Sigmoid colon (tissue), 7 donors: ENCODE measurements around the gene HOXA5. TPM values are rescaled to one million over a fixed set of nuclear protein-coding genes. Genes with fewer than 3 reads are reported as not detected.

Source experiments
- DNase-seq: peaks from one replicate; pipeline ENCODE4 v3.0.0-alpha.2; 2019
- H3K27ac ChIP-seq, 4 donors: fragments of 200-600 bp; sonication (generic); one replicate each; pipeline ENCODE4 v1.5.1; 2016 to 2019; ENCODE audit warnings: mild to moderate bottlenecking in 1 of 4
- H3K27me3 ChIP-seq, 3 donors: fragments of 200-600 bp; sonication (generic); one replicate each; pipeline ENCODE4 v1.5.1; 2019; ENCODE audit warnings: mild to moderate bottlenecking in 1 of 3
- H3K36me3 ChIP-seq, 4 donors: fragments of 200-600 bp; sonication (generic); one replicate each; pipeline ENCODE4 v1.5.1; 2016 to 2019
- H3K4me1 ChIP-seq, 4 donors: fragments of 200-600 bp; sonication (generic); one replicate each; pipeline ENCODE4 v1.5.1; 2017 to 2019
- H3K4me3 ChIP-seq, 4 donors: fragments of 200-600 bp; sonication (generic); one replicate each; pipeline ENCODE4 v1.5.1; 2017 to 2019; ENCODE audit warnings: mild to moderate bottlenecking in 2 of 4, moderate library complexity in 1 of 4
- H3K9me3 ChIP-seq, 4 donors: fragments of 200-600 bp in 3 of 4; sonication (generic) in 3 of 4; one replicate each; pipeline versions ENCODE4 v1.5.1 to v1.6.1; 2013 to 2019
- EP300 ChIP-seq, 4 donors: sonication (generic); formaldehyde crosslinking; IDR thresholded peaks; one replicate each; pipeline ENCODE4 v1.6.1; 2017; ENCODE audit warnings: antibody characterized with exemption in 4 of 4
- POLR2A ChIP-seq, 2 donors: fragments of 450-650 bp; IDR thresholded peaks; one replicate each; pipeline ENCODE4 v1.6.1; 2016; ENCODE audit warnings: antibody characterized with exemption in 2 of 2, mild to moderate bottlenecking in 2 of 2, moderate library complexity in 2 of 2
- POLR2AphosphoS5 ChIP-seq, 4 donors: sonication (generic); formaldehyde crosslinking; IDR thresholded peaks; one replicate each; pipeline ENCODE4 v1.6.1; 2017; ENCODE audit warnings: antibody characterized with exemption in 4 of 4
- WGBS, 2 donors: extraction: QIAGEN DNeasy Blood & Tissue Kit; methylation state at CpG; one replicate each; pipeline ENCODE4 v1.1.7; 2013; 5-methylcytosine and 5-hydroxymethylcytosine counted together
- intact Hi-C: fragments of 100-400 bp; cut with DNase I; formaldehyde crosslinking; loops from one replicate; pipeline ENCODE4 v1.15.1; 2023
- polyA plus RNA-seq, 3 donors: library from polyadenylated mRNA; stranded (reverse); fragments of 200-250 nt; gene quantifications; one replicate each; pipeline ENCODE4 v1.2.3, GENCODE V29; 2013
- total RNA-seq, 4 donors: library from RNA; depleted of rRNA; stranded (reverse); fragments of >200 nt; gene quantifications; one replicate each; pipeline ENCODE4 v1.1.0, GENCODE V29; 2016
- TF ChIP-seq, protein P1 (sequence below), 4 experiments: fragments of 450-650 bp in 3 of 4; fragments of 200-600 bp in 1 of 4; IDR thresholded peaks; one replicate each; pipeline ENCODE4 v1.5.1; 2016 to 2019; ENCODE audit warnings: antibody characterized with exemption in 4 of 4, mild to moderate bottlenecking in 3 of 4, moderate library complexity in 2 of 4
- donor health status: healthy with polysubstance abuse.
- donor health status: Bipolar disorder and iron deficiency.
- donor health status: healthy.

HOXA5 gene
- total and polyA plus RNA-seq, 7 donors: 3.2 to 14.3 (median 10.2) TPM

GRCh38 chr7:27131390-27131819, 12.1 kb downstream of the HOXA5 start:
- intact Hi-C loops: loop anchor here (2.0 kb wide), 1 partner anchor 33 kb away; no protein-coding TSS in a partner anchor
- TF ChIP-seq, protein P1, sequence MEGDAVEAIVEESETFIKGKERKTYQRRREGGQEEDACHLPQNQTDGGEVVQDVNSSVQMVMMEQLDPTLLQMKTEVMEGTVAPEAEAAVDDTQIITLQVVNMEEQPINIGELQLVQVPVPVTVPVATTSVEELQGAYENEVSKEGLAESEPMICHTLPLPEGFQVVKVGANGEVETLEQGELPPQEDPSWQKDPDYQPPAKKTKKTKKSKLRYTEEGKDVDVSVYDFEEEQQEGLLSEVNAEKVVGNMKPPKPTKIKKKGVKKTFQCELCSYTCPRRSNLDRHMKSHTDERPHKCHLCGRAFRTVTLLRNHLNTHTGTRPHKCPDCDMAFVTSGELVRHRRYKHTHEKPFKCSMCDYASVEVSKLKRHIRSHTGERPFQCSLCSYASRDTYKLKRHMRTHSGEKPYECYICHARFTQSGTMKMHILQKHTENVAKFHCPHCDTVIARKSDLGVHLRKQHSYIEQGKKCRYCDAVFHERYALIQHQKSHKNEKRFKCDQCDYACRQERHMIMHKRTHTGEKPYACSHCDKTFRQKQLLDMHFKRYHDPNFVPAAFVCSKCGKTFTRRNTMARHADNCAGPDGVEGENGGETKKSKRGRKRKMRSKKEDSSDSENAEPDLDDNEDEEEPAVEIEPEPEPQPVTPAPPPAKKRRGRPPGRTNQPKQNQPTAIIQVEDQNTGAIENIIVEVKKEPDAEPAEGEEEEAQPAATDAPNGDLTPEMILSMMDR (IDR thresholded peaks at IDR 0.05): no peak
- TF ChIP-seq POLR2A (IDR thresholded peaks at IDR 0.05): no peak
- no peak for TF ChIP-seq EP300 (IDR thresholded peaks at IDR 0.05)
- TF ChIP-seq POLR2AphosphoS5 (IDR thresholded peaks at IDR 0.05): no peak
- WGBS, 2 donors: 13 to 50% methylated on average over 12 of the region's 12 CpGs
- no peak for DNase-seq
- H3K9me3 ChIP-seq: no peaks in the 10 kb centered on the region
- no peaks in the 10 kb centered on the region for H3K36me3 ChIP-seq
- peaks cover 0 to 88% (median 68%) of the 10 kb centered on the region in 4 donors for H3K4me1 ChIP-seq
- peak overlapping the region; percentile 65 to 88 (median 80) for H3K4me3 ChIP-seq
- no peaks in the 10 kb centered on the region for H3K27me3 ChIP-seq
- H3K27ac ChIP-seq: peak overlapping the region; percentile 91 to 99 (median 94)

GRCh38 chr7:27130540-27131389, 12.7 kb downstream of the HOXA5 start, which contains the start of gene HOXA4:
HOXA4 (minus strand) TSS chr7:27130757; CDS start chr7:27130733, 24 bp downstream.
- Histone ChIP-seq H3K4me1 (peaks cover 0 to 84% (median 64%) of the 10 kb centered on the region in 4 donors), H3K4me3 (peak within 1 kb of the TSS; percentile 65 to 88 (median 80)), H3K27ac (peak within 1 kb of the TSS; percentile 91 to 99 (median 94)), H3K9me3 (no peaks in the 10 kb centered on the region), H3K27me3 (no peaks in the 10 kb centered on the region), H3K36me3 (no peaks in the 10 kb centered on the region)
- 2 to 21% methylated on average over 67 of the region's 67 CpGs for WGBS, 2 donors
- peak; percentile 98 for DNase-seq
- intact Hi-C loops: loop anchor here (2.0 kb wide), 1 partner anchor 32 kb away; no protein-coding TSS in a partner anchor
- peak in 1 of 4 donors; percentile 18 for TF ChIP-seq EP300 (IDR thresholded peaks at IDR 0.05)
- TF ChIP-seq, protein P1 (IDR thresholded peaks at IDR 0.05): no peak
- TF ChIP-seq POLR2A (IDR thresholded peaks at IDR 0.05): peak; percentile 61 to 72
- TF ChIP-seq POLR2AphosphoS5 (IDR thresholded peaks at IDR 0.05): peak; percentile 89 to 98 (median 93)

DNA sequence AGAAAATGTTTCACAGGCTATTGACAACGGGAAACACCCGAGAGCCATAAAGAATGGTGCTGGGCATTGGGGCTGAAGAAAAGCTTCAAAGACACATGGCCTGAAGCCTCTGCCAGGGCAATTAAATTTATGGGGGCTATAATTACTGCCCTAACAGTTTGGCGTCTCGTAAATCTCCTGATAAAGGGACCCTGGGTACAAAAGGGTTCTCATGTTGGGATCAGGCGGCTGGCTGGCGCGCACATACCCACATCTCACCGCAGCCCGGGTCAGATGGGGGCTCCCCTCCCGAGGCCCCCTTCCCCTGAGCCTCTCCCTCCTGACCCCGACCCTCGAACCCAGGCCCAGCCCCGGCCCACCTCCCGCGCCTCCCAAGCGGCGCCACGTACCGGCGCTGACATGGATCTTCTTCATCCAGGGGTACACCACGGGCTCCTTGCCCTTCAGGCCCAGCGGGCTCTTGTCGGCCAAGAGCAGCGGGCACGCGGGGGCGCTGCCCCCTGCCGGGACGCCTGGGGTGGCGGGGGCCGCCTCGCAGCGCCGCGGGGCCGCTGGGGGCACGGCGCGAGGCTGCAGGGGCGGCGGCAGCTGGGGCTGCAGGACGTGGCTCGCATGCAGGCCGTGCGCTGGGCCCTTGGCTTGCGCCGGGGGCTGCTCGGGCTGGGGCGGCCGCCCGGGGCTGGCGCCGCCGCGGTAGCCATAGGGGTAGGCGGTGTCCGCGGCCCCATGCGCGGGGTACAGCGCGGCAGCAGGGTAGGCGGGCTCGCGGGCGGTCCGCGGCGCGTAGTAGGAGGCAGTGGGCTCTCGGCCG, 13.5 kb downstream of the HOXA5 start:
- no peak for TF ChIP-seq EP300 (IDR thresholded peaks at IDR 0.05)
- TF ChIP-seq POLR2A (IDR thresholded peaks at IDR 0.05): no peak
- peak in 2 of 4 donors; percentile 17 to 32 for TF ChIP-seq POLR2AphosphoS5 (IDR thresholded peaks at IDR 0.05)
- TF ChIP-seq, protein P1 (IDR thresholded peaks at IDR 0.05): peak in 1 of 4 experiments; percentile 14
- Histone ChIP-seq H3K4me3 (peak overlapping the region; percentile 65 to 88 (median 80)), H3K27me3 (no peaks in the 10 kb centered on the region), H3K27ac (peak overlapping the region; percentile 91 to 99 (median 94)), H3K9me3 (no peaks in the 10 kb centered on the region), H3K36me3 (no peaks in the 10 kb centered on the region), H3K4me1 (peaks cover 0 to 76% (median 61%) of the 10 kb centered on the region in 4 donors)
- 6 to 38% methylated on average over 72 of the region's 72 CpGs for WGBS, 2 donors
- intact Hi-C loops: loop anchor here (2.0 kb wide), 1 partner anchor 31 kb away; no protein-coding TSS in a partner anchor
- DNase-seq: peak; percentile 68
